RWPE1 (cell line): ENCODE measurements around the gene CAPN13.
A peak's percentile ranks its signal among the peaks of the same experiment; 100 is the strongest.

ENCODE experiments used
- CTCF ChIA-PET: fragments of 350-600 bp; sonication (Branson Sonifier 250); formaldehyde crosslinking; extraction: SDS; loops from one replicate; lab custom pipeline; 2021; lab: Yijun Ruan, JAX
- POLR2A ChIA-PET: fragments of 400-600 bp; formaldehyde crosslinking; extraction: SDS; loops from one replicate; lab custom pipeline; 2020; ENCODE audit warnings: antibody characterized with exemption; ENCODE audit not compliant: low non-redundant PET; lab: Yijun Ruan, JAX
- DNase-seq: peaks from one replicate; pipeline ENCODE4 v3.0.0; 2012; ENCODE audit warnings: low spot score
- H3K27ac ChIP-seq: fragments of 450-650 bp; 2 replicates; pipeline ENCODE4 v1.5.1; 2017
- TF ChIP-seq, protein P1 (sequence below): fragments of 450-650 bp; conservative IDR thresholded peaks from 2 replicates; pipeline ENCODE4 v1.5.1; 2017; ENCODE audit warnings: low read depth, mild to moderate bottlenecking

Gene CAPN13

DNA sequence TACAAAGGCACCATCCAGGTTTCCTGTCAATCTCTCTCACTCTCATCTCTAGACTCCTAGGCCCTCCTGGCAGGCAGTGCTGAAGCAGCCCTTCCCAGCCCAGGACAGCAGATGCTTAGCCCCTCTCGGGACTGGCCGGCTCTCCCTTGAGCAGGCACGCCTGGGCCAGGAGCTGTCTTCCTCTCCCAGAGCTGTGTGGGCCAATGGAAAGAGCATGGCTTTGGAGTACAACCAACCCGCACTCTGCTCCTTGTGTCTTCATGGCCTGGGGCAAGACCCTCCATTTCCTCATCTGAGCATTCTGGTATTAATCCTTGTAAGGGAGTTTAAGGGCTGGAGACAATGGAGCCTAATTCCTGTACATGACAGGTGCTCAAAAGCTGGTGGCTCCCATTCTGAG lies 97.2 kb downstream of the CAPN13 start:
- no peak for DNase-seq
- no peak overlapping the region for H3K27ac ChIP-seq
- TF ChIP-seq, protein P1, sequence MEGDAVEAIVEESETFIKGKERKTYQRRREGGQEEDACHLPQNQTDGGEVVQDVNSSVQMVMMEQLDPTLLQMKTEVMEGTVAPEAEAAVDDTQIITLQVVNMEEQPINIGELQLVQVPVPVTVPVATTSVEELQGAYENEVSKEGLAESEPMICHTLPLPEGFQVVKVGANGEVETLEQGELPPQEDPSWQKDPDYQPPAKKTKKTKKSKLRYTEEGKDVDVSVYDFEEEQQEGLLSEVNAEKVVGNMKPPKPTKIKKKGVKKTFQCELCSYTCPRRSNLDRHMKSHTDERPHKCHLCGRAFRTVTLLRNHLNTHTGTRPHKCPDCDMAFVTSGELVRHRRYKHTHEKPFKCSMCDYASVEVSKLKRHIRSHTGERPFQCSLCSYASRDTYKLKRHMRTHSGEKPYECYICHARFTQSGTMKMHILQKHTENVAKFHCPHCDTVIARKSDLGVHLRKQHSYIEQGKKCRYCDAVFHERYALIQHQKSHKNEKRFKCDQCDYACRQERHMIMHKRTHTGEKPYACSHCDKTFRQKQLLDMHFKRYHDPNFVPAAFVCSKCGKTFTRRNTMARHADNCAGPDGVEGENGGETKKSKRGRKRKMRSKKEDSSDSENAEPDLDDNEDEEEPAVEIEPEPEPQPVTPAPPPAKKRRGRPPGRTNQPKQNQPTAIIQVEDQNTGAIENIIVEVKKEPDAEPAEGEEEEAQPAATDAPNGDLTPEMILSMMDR: no peak
- ChIA-PET CTCF (interaction anchor here (0.5 to 3.9 kb wide), 3 partner anchors 273 to 544 kb away, joined by 3 to 40 read pairs (median 5); no protein-coding TSS in a partner anchor), POLR2A (no interaction called here)

DNA sequence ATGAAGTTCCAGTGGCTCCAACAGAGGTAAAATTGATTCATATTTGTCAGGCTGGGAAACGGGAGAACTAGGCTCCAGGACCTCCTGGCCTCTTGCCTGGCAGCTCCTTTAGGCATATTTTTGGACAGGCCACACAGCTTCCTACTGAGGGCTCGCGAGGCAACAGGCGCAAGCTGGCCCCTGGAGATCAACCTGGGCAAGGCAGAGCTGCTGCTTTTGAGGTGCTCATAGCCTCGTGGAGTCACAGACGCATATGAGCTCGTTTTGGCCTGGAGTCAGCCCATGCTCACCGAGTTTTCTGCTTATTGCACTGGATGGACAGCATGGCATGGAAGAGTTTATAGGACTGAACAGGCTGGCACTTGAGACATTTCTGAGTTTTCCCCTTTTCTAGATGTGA lies 97.7 kb downstream of the CAPN13 start:
- ChIA-PET CTCF (interaction anchor here (0.6 to 3.9 kb wide), 3 partner anchors 381 to 550 kb away, joined by 4 to 40 read pairs (median 5); no protein-coding TSS in a partner anchor), POLR2A (no interaction called here)
- TF ChIP-seq, protein P1: no peak
- DNase-seq: no peak
- no peak overlapping the region for H3K27ac ChIP-seq

DNA sequence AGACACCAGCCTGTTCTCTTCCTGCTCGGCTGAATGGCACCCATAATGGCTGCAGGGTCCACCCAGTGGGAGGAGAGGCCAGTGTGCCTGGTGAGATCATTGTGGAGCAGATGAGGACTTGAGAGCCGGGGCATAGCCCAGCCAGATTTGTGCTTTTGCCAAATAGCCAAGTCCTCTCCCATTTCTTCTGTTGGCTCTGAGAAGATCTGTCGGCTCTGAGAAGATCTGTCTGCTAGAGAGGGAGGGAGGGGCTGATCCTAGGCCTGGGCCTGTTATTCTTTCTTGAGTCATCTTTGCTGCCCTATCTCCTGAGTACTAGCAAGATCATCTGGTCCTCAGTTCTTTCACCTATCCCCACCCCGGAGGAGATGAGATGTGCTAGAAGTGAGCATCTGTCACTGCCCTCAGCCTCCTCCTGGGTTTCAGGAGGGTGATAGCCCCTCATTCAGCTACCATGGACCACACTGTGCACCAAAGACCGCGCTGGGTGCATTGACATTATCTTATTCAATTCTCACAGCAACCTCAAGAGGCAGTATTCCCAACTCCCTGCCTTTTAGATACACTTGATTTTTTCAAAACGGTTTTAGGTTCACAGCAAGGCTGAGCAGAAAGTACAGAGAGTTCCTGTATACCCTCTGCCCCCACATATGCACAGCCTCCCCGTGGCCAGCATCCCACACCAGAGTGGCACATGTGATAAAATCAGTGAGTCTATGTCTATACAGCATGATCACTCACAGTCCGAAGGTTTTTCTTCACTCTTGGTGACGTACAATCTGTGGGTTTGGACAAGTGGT lies 98.6 kb downstream of the CAPN13 start:
- no peak for DNase-seq
- ChIA-PET POLR2A (no interaction called here), CTCF (interaction anchor here (0.6 to 3.9 kb wide), 2 partner anchors 543 to 549 kb away, joined by 4 to 40 read pairs; no protein-coding TSS in a partner anchor)
- no peak overlapping the region for H3K27ac ChIP-seq
- TF ChIP-seq, protein P1: no peak

DNA sequence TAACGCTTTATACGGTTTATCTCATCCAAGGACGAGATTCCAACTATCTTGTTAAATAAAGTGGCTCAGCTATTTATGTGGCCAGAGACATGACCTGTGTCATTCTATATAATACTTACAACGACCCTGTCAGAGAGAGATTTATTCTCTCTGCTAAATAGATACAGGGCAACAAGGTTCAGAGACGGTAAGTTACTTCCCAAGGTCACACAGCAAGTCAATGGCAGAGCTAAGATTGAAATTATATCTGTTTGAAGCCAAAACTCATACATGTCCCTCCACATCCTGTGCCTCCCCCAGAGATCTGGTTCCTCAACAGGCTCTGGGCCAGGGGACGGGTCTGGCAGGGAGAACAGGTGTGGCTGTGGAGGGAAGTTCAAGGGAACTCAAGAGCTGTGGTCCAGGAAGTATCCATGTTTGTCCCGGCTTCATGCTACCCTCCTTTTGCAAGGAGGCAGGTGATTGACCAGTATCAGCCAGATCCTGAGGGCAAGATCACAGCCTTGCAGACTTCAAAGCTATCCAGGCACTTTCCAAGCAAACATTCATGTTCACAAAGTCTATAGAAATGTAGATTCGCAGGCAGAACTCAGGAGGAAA lies 99.8 kb downstream of the CAPN13 start:
- no peak for DNase-seq
- POLR2A ChIA-PET: no interaction called here
- H3K27ac ChIP-seq: no peak overlapping the region
- CTCF ChIA-PET: interaction anchor here (0.5 to 1.6 kb wide), 7 partner anchors 13 to 629 kb away, joined by 3 to 13 read pairs (median 4); no protein-coding TSS in a partner anchor
- TF ChIP-seq, protein P1: no peak; the same call in 1 of the 2 replicates

DNA sequence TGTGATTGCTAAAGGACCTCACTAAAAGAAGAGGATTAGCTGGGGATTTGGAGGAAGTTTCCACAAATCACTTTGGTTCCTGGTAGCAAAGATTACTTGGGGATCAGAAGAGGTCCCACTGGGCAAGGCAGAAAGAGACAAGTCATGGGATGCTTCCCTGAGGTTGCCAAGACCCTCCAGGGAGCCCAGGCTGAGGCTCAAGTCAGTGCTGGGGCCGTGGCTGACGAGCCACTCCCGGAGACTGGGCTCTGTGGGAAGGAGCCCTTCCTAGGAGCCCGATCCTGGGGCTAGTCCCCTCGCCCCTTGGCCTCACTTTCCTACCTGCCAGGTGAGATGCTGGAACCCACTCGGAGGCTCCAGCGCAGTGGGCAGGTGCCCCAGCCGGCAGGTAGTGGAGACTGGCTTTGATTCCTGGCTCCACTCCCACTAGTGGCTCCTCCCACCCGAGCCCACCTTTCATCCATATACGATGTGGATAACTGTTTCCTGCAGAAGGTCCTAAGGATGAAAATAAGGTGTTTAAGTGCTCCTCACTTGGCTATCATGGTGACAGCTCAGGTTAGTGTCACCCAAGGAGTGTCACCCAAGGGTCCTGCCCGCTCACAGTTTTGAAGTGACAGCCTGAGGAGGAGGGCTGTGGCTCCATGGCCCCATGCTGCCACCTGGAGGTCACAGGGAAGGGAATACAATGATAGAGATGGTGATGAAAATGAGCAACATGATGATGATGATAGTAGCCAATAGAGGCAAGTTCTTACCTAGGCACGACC lies 100.5 kb downstream of the CAPN13 start:
- peak; percentile 42 for DNase-seq
- POLR2A ChIA-PET: no interaction called here
- no peak overlapping the region for H3K27ac ChIP-seq
- TF ChIP-seq, protein P1: peak; percentile 80
- CTCF ChIA-PET: interaction anchor here (0.5 to 2.4 kb wide), 11 partner anchors 9 to 542 kb away, joined by 3 to 13 read pairs (median 4); no protein-coding TSS in a partner anchor
